Measurements from ENCODE around the gene EPN2.
"Not testable (repeated sequence)": the region's sequence is repeated elsewhere in the genome, so short reads cannot be mapped to it uniquely, and the experiment has no call there.

Gene EPN2

DNA sequence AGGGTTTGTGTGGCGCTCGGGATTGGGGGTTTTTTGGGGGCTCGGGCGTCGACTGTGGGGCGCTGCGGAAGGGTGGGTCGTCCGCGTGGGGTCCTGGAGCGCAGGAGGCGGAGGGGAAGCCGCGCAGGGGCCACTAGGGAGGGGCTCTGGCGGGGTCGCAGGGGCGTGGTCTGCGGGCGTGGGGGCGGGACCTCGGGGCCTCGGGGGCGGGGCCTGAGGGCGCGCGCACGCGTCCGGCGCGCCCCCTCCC lies at the start of gene EPN2:
Gene EPN2, plus strand, starts transcription at position 228 of the 250 bp plus-strand sequence. CDS start 45,754 bp downstream, outside the sequence.
- DNase-seq = not testable (repeated sequence)

- DNase-seq = not testable (repeated sequence)
Measured at GRCh38 chr17:19187883-19188869, 49.0 kb upstream of the EPN2 start.

GRCh38 chr17:19188870-19189708 lies 48.1 kb upstream of the EPN2 start:
- not testable (repeated sequence) for DNase-seq

DNA sequence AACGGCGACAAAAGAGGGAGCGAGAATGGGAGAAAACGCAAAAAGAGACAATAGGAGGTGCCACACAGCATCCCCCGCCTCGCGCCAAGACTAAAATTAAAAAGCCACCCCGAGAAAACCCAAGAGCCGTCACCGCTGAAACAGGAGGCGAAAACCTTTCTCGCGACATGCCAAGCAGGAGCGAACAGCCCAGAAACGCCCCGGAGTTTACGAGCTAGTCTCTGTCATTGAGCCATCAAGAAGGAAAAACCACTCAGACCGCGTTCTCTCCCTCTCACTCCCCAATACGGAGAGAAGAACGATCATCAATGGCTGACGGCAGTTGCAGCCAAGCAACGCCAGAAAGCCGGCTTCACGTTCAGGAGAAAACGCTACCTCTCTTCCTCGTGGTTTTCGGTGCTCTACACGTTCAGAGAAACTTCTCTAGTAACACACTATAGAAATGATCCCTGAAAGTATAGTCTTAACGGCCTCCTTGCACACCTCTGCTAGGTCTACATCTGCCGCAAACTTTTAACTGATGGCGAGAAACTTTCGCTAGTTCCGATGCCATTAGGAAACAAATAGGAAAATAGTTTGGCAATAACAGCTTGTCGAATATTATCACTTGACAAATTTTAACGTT lies 47.3 kb upstream of the EPN2 start:
- DNase-seq = not testable (repeated sequence)

- DNase-seq = not testable (repeated sequence)
Measured at GRCh38 chr17:19196382-19197204, 40.6 kb upstream of the EPN2 start.

DNA sequence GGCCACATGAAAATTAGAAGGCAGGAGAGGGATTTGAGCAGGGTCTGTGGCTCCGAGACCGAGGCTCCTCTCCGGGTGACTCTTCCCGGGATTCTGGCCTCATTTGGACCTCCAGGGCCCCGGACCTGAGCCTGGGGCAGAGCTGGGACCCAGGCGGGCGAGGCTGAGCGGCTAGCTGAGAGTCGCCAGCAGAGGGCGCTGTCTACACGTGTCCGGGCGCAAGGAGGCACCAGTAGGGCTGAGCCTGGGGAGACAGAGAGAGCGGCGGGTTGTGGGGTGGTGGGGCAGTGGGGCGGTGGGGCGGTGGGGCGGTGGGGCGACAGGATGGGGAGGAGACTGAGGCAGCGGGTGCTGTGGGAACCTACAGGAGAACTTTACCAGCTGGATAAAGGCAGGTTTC lies 34.7 kb upstream of the EPN2 start:
- DNase-seq = not testable (repeated sequence)

DNA sequence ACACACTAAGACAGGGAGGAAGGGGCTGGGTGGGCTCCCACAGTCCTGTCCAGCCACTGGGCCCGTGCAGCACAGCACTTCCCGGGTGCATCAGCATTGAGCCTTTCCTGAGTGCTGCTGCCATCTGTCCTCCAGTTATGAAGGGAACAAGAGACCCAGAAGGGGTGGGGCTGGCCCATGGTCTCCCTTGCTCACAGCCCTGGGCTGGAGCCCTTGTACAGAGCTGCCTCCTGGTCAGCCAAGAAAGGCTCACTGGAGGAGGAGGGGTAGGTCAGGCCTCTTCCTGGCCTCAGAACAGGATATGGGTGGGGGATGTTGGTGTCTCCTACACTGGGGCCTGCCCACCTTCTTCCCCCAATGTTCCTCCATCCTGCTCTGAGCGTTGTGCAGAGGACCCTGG lies 33.7 kb upstream of the EPN2 start:
- DNase-seq = not testable (repeated sequence)

GRCh38 chr17:19215074-19215860 lies 21.9 kb upstream of the EPN2 start:
- DNase-seq = not testable (repeated sequence)

DNA sequence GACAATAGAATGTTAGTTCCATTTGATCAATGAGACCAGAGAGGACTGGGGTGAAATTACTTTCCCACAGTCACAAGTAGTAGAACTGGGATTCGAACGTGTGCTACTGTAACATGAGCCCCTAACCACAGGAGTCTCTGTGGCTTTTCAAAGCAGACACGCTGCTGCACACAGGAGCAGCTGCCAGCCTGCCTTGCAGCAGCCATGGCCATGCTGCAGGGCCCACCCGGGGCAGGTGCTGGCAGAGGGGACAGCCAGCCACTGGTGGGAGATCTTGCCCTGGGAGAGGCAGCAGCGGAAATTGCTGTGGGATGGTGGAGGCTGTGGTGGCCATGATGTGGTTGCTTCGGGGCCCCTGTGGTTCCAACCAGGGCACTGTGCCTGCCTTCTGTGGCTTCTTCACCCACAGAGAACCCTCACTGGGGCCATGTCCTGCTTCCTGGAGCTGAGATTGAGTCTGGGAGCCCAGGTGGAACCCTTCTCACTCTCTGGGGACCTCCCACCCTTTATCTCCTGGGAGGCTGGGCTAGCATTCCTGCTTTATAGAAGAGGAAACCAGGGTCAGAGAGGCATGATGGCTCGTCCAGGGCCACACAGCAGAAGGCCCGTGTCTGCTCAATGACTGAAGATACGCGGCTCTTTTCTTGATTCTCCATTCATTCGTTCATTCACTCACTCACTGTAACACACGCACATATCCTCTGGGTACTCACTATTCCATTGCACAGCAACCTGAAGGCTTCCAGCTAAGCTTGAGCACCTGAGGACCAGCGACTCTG lies 20.8 kb upstream of the EPN2 start:
- not testable (repeated sequence) for DNase-seq

GRCh38 chr17:19218914-19219313 lies 18.3 kb upstream of the EPN2 start:
- DNase-seq = not testable (repeated sequence)

GRCh38 chr17:19219384-19219783 lies 17.8 kb upstream of the EPN2 start:
- not testable (repeated sequence) for DNase-seq

- DNase-seq = not testable (repeated sequence)
Measured at GRCh38 chr17:19220195-19220594, 17.0 kb upstream of the EPN2 start.

DNA sequence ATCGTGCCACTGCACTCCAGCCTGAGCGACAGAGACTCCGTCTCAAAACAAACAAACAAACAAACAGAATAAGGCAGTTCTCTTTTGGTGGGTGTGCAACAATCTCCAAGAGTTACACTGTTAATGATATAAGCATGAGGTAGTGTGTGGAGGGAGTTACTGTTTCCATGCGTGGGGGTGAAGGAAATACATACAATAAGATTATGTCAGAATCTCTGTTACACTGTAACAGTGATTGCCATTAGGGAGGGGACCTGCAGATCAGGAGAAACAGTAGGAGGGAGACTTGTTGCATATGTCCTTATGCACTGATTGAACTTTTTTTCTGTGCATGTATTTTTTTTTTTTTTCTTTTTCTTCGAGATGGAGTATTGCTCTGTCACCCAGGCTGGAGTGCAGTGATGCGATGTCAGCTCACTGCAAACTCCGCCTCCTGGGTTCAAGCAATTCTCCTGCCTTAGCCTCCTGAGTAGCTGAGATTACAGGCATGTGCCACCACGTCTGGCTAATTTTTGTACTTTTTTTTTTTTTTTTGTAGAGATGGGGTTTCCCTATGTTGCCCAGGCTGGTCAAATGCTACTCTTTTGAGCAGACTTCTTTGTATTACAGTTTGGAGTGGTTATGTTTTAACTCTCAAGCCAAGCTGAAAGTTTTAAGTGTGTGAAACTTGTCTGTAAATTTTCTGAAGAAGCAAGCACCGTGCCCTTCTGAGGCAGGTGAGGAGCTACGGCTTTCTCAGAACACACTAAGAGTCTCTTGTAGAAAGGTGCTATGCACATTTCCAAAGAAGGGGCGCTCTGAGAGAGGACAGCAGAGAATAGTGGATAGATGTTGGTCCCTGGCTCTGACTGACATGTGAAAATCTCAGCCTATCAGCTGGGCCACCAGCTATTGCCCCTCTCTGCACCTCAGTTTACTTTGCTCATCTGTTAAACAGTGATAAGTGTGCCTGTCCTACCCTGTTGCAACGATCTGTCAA lies 10.3 kb upstream of the EPN2 start:
- not testable (repeated sequence) for DNase-seq

DNA sequence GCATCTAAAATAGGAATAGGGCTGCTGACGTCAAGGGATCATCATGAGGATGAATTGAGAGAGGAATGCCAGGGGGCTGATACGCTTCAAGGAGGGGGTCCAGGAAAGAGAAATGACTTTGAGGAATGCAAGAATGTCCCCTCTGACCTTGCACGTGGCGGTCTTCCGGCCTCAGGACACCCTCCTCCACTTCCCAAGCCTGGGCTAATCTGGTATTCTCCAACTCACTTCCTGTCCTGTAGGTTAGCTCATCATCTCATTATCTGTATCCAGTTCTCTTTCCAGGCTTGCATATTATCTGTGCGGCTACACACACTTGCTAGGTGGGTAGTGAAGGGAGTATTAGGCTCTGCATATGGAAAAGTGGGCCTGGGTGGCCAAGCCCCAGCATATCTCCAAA lies 2.5 kb upstream of the EPN2 start:
- DNase-seq = not testable (repeated sequence)

GRCh38 chr17:19236351-19237138 lies 621 bp upstream of the EPN2 start:
- DNase-seq = not testable (repeated sequence)

DNA sequence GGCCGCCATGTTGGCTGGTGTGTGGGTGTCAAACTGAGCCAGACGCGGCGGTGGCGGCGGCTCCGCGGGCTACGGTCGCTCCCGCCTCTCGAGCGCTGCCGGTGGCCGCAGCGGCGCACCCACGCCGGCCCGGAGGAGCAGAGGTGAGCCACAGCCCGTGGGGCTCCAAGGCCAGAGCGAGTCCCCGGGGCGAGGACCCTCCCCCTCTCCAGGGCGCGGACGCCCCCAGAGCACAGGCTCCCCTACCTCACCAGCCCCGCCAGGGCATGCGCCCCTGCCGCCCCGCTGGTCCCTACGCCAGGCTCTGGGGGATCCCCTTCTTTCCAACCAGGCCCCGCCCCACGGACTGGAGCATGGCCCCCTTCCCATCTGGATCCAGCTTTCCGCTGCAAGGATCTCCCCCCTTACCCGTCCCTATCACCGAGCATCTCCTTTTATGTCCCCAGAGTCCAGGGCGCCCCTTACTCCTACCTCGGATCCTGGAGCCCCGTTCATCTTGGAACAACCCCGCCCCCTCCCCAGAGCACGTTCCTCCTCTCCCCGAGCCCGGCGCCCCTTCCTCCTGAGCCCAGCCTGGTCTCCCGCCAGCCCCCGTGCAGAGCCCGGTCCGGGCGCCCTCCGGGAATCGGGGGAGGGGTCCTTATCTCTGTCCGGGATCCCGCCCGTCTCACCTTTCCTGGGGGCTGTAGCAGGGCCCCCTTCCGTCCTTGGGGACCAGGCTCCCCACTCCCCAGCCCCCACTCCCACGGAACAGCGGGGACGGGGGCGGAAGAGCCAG lies 412 bp downstream of the EPN2 start:
- peak; percentile 78 for DNase-seq

- peak; percentile 61 for DNase-seq
Measured at GRCh38 chr17:19238167-19238505, 970 bp downstream of the EPN2 start.

- DNase-seq = no peak
Measured at GRCh38 chr17:19239544-19239943, 2.4 kb downstream of the EPN2 start.

Data from activated CD8-positive, alpha-beta memory T cell treated with anti-CD3 and anti-CD28 coated beads for 24 hours (primary cell).